T47D (cell line): ENCODE measurements around the gene SLCO4A1.
A peak's percentile ranks its signal among the peaks of the same experiment; 100 is the strongest.

Experiments
- DNase-seq, 2 experiments: peaks; one replicate each; pipeline versions ENCODE4 v3.0.0 to v3.0.0-alpha.2; 2011 to 2012; ENCODE audit warnings: low read depth in 1 of 2, low spot score in 1 of 2
- JUND ChIP-seq: IDR thresholded peaks from 2 replicates; pipeline ENCODE4 v1.6.1; 2012; ENCODE audit warnings: low read depth
- in situ Hi-C: cut with HindIII; loops from 2 replicates; pipeline ENCODE4 v1.10.0; 2016; ENCODE audit warnings: low sequenced_read_pairs, low pct_unique_long_range_greater_than_20kb

Gene SLCO4A1

GRCh38 chr20:62707921-62708521 is 65.7 kb downstream of the SLCO4A1 start:
- in situ Hi-C loops, result no loop called here
- peak; percentile 32 to 64 for DNase-seq
- no peak for TF ChIP-seq JUND

DNA sequence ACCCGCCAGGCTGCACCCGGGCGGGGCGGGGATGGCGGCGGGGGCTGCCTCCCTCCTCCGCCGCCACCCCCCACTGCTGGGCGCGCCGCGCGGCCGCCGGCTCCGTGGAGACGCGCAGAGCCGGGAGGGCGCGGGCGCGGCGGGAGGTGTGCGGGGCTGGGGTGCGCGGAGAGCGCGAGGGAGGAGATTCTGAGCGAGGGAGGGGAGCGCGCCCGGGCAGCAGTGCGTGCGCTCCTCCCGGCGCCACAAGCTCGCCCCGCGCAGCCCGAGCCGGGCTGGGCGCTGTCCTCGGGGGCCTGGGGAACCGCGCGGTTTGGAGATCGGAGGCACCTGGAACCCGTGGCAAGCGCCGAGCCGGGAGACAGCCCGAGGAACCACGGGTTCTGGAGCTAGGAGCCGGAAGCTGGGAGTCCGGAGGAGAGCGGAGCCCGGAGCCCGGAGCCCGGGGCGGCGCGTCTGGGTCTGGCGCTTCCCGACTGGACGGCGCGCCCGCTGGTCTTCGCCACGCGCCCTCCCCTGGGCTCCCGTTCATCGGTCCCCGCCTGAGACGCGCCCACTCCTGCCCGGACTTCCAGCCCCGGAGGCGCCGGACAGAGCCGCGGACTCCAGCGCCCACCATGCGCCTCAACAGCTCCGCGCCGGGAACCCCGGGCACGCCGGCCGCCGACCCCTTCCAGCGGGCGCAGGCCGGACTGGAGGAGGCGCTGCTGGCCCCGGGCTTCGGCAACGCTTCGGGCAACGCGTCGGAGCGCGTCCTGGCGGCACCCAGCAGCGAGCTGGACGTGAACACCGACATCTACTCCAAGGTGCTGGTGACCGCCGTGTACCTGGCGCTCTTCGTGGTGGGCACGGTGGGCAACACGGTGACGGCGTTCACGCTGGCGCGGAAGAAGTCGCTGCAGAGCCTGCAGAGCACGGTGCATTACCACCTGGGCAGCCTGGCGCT is 66.6 kb downstream of the SLCO4A1 start, which contains the start of gene NTSR1:
Gene NTSR1, plus strand, starts transcription at position 246 of the 946 bp plus-strand sequence. Its CDS starts 372 bp downstream, at position 618.
- in situ Hi-C loops, result no loop called here
- DNase-seq, result no peak
- TF ChIP-seq JUND, result no peak

GRCh38 chr20:62709537-62709905 is 67.2 kb downstream of the SLCO4A1 start:
- TF ChIP-seq JUND, result no peak
- no peak for DNase-seq
- in situ Hi-C loops, result no loop called here

DNA sequence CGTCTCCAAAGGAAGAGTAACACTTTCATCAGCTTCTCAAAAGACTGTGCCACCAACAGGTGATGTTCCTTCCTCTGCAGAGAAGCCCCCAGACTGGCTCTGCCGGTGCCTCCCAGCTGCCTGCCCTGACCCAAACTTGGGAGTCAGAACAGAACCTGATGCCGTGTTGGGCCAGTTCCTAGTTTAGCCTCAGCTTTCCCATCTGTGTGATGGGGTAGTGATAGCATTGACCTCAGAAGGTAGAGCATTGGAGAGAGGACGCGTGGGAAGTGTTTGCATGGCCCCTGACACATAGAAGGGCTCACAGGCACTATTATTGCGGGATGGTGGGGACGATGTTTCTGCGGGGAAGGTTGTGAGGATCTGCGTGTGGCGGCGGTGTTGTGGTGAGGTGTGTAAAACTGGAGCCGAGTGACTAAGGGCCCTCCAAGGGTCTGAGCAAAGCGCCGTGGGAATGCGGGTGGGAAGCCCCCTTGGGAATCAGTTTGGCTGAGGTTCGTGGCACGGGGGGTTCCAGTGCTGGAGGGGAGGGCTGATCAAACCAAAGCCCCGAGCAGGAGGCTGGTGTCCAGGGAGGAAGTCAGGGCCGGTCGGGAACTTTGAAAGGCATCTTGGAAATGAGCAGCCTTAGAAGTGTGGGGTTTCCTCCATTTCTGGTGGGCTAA is 68.0 kb downstream of the SLCO4A1 start:
- in situ Hi-C loops, result no loop called here
- TF ChIP-seq JUND, result no peak
- no peak for DNase-seq

- no peak for TF ChIP-seq JUND
- in situ Hi-C loops, result no loop called here
These were observed 68.8 kb downstream of the SLCO4A1 start for GRCh38 chr20:62710886-62711702.

DNA sequence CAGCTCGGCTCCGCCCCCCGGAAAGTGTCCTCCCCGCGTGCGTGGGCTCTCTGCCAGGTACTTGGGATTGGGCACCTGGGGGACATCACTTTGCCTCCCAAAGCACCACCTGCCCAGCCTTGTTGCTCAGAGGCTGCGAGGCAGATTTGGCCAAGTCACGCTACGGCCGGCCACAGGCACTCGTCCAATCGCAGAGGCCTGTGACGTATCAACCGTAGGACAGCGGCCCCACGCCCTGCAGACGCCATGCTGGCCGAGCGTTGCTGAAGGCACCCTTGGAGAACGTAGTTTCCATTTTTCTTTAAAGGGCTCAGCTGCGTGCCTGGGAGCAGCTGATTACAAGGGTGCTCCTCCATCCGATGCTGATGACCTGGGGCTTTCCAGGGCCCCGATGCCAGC is 69.4 kb downstream of the SLCO4A1 start:
- in situ Hi-C loops, result no loop called here
- no peak for TF ChIP-seq JUND
- peak in 1 of 2 experiments; percentile 26 for DNase-seq

More at GRCh38 chr20:62710886-62711702, 68.8 kb downstream of the SLCO4A1 start:
- peak; percentile 47 to 52 for DNase-seq

- TF ChIP-seq JUND, result no peak
- in situ Hi-C loops, result no loop called here
- DNase-seq, result no peak
These were observed 70.3 kb downstream of the SLCO4A1 start for GRCh38 chr20:62712606-62713005.

DNA sequence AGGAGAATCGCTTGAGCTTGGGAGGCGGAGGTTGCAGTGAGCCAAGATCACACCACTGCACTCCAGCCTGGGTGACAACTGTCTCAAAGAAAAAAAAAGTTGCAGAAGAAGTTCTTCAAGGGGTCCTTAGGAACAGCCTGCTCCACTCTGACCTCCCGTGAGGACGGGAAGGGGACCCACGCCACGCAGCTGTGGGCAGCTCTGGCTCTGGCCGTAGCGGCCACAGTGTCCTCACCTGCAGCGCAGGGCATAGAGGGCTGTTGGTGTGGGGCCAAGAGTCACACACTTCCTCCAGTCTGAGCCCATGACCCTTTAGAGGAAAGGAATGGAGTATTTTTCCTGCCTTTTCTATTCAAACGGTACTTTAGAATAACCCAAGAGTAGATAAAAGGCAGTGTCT is 71.7 kb downstream of the SLCO4A1 start:
- DNase-seq, result no peak
- in situ Hi-C loops, result no loop called here
- TF ChIP-seq JUND, result no peak

- in situ Hi-C loops, result no loop called here
- TF ChIP-seq JUND, result no peak
These were observed 72.5 kb downstream of the SLCO4A1 start for GRCh38 chr20:62714799-62715198.

DNA sequence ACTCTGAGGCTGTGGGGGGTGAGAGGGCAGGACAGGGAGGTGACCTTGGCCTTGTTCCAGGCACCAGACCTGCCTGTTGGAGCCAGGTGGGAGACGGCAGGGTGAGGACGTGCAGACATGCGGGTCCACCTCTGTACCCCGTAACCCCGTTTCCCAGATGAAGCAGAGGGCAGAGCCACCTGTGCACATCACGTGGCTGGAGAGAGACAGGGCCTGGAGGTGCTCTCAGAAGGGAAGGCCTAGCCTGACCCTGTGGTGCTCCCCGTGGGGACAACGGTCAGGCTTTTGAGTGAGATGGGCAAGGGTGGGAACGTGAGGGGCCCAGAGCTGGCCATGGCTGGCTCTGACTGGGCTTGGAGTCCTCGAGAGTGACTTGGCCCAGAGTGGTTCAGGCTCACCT is 72.9 kb downstream of the SLCO4A1 start:
- no peak for TF ChIP-seq JUND
- in situ Hi-C loops, result no loop called here
- no peak for DNase-seq

More at GRCh38 chr20:62714799-62715198, 72.5 kb downstream of the SLCO4A1 start:
- DNase-seq, result no peak

DNA sequence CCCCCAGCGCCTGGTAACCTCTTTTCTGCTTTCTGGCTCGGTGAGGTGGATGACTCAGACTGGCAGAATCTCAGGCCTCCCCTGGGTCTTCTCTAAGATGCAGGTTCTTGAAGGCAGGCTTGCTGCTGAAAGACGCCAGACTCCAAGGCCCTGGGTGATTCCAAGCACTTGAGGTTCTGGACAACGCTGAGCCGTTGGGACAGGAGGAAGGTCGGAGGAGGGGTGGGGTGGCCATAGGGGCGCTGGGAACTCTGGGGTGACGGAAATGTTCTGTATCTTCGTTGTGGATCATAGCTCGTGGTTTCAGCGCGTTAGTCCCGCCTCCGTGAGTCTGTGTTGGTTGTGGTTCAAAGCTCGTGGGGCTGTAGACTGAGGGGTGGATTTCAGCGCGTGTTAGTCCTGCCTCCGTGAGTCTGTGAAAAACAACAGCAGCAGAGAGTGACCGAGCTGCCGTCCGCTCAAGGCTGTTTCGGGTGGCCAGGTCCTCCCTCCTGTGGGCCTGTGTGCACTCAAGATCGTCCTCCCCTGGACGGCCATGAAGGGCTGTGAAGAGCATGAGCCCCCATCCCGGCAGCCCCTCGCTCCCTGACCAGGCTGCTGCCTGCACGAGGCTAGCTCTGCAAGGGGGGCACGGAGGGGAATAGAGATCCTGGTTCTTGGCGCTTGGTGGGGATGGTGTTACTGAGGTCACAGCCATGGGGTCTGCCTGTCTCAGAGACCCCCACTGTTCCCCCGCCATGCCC is 74.1 kb downstream of the SLCO4A1 start:
- DNase-seq, result no peak
- TF ChIP-seq JUND, result no peak
- in situ Hi-C loops, result no loop called here
